Measurements from ENCODE around the gene FGF23. TPM values are rescaled to one million over a fixed set of nuclear protein-coding genes. Genes with fewer than 3 reads are reported as not detected.
"Not testable (repeated sequence)": the region's sequence is repeated elsewhere in the genome, so short reads cannot be mapped to it uniquely, and the experiment has no call there.

Gene FGF23
- total and polyA plus RNA-seq, 5 experiments from 2014 or later = not detected

DNA sequence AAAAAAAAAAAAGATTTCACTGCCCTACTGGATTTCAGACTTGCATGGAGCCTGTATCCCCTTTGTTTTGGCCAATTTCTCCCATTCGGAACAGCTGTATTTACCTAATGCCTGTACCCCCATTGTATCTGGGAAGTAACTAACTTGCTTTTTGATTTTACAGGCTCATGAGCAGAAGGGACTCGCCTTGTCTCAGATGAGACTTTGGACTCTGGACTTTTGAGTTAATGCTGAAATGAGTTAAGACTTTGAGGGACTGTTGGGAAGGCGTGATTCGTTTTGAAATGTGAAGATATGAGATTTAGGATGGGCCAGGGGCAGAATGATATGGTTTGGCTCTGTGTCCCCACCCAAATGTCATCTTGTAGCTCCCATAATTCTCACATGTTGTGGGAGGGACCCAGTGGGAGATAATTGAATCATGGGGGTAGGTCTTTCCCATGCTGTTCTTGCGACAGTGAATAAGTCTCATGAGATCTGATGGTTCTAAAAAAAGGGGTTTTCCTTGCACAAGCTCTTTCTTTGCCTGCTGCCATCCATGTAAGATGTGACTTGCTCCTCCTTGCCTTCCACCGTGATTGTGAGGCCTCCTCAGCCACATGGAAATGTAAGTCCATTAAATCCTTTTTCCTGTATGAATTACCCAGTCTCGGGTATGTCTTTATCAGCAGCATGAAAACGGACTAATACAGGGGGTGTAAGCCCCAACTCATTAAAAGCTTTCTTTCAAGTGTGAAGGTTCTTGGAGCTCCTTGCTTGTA lies 25.5 kb upstream of the FGF23 start:
- H3K4me3 Mint-ChIP-seq, DNase-seq, H3K27ac Mint-ChIP-seq, H3K36me3 Mint-ChIP-seq, H3K4me1 Mint-ChIP-seq, H3K9me3 Mint-ChIP-seq, POLR2A ChIA-PET, ATAC-seq: not testable (repeated sequence)
- H3K27me3 Mint-ChIP-seq = peaks cover 0 to 12% (median 3%) of the 10 kb centered on the region in 5 donors

DNA sequence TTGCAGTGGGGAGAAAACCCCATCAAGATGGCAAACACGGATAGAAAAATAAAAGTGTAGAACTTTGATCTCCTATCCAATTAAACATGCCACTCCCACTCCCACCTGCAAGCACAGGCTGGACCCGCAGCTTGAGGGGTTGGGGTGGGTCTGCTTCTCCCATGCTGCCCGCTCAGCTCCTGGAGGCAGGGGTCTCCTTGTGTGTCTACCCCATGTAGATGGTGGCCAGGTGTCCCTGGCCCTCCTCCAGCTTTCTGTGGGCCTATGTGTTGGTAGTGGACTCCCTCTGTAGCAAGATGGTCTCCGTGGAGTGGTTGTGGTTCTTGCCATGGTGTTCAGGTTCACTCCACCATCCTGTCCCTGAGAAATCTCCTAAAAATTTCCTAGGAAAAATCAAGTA lies 23.5 kb upstream of the FGF23 start:
- Mint-ChIP-seq H3K27ac (peak overlapping the region in 1 of 10 donors; percentile 43), H3K27me3 (peaks cover 0 to 12% (median 5%) of the 10 kb centered on the region in 5 donors), H3K9me3 (no peaks in the 10 kb centered on the region), H3K4me1 (no peaks in the 10 kb centered on the region), H3K4me3 (no peak overlapping the region), H3K36me3 (no peaks in the 10 kb centered on the region)
- POLR2A ChIA-PET = no interaction called here
- ATAC-seq = no peak
- no peak for DNase-seq

DNA sequence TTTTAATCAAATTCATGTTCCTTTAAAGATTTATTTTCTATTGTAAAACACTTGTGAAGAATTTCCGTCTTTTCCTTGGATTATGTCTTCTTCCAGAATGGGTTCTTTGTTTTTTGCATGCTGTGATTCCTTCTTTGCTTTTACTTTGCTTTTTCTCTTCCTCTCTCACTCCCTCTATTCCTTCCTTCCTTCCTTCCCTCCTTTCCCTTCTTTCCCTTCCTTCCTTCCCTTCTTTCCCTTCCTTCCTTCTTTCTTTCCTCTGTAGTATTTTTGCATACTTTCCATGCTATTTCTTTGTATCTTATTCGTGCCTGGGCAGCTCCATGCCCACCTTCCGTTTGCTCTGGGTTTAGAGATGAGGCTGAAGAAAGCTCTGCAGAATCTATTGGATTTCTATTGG lies 21.6 kb upstream of the FGF23 start:
- Mint-ChIP-seq H3K4me1 (no peaks in the 10 kb centered on the region), H3K36me3 (no peaks in the 10 kb centered on the region), H3K27ac (no peak overlapping the region), H3K4me3 (no peak overlapping the region), H3K9me3 (no peaks in the 10 kb centered on the region), H3K27me3 (peaks cover 3 to 13% (median 6%) of the 10 kb centered on the region in 5 donors)
- ATAC-seq = no peak
- POLR2A ChIA-PET = no interaction called here
- DNase-seq = no peak

DNA sequence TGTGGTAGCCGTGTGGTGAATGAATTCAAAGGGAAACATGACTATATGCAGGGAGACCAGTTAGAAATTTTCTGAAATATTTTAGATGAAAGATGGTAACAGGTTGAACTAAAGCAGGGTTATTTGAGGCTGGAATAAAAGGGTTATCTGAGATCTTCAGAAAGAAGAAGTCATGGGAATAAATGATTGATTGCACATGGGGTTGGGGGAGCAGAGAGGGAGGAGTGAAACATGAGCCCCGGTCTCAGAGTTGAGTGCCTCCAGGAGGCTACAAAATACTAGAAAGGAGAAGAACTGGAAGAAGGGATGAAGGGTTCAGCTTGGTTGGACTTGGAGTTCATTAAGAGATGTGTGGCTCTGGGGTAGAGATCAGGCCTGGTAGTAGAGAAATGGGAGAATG lies 16.3 kb upstream of the FGF23 start:
- DNase-seq (no peak), ATAC-seq (no peak)
- no peak overlapping the region for H3K4me3 Mint-ChIP-seq
- H3K4me1 Mint-ChIP-seq = peaks cover 4 to 14% (median 8%) of the 10 kb centered on the region in 4 donors
- peaks cover 16 to 29% (median 19%) of the 10 kb centered on the region in 5 donors for H3K27me3 Mint-ChIP-seq
- no peak overlapping the region for H3K27ac Mint-ChIP-seq
- POLR2A ChIA-PET = no interaction called here
- no peaks in the 10 kb centered on the region for H3K9me3 Mint-ChIP-seq
- H3K36me3 Mint-ChIP-seq = no peaks in the 10 kb centered on the region

- no peak overlapping the region for H3K27ac Mint-ChIP-seq
- H3K9me3 Mint-ChIP-seq = no peaks in the 10 kb centered on the region
- DNase-seq (no peak), ATAC-seq (no peak)
- H3K27me3 Mint-ChIP-seq = peaks cover 13 to 29% (median 18%) of the 10 kb centered on the region in 5 donors
- no peaks in the 10 kb centered on the region for H3K36me3 Mint-ChIP-seq
- POLR2A ChIA-PET = no interaction called here
- H3K4me1 Mint-ChIP-seq = peaks cover 4 to 14% (median 8%) of the 10 kb centered on the region in 4 donors
- no peak overlapping the region for H3K4me3 Mint-ChIP-seq
Observed at GRCh38 chr12:4393211-4393610, 13.7 kb upstream of the FGF23 start.

GRCh38 chr12:4392223-4392742 lies 12.8 kb upstream of the FGF23 start:
- H3K9me3 Mint-ChIP-seq = no peaks in the 10 kb centered on the region
- peaks cover 4 to 14% (median 8%) of the 10 kb centered on the region in 4 donors for H3K4me1 Mint-ChIP-seq
- peaks cover 13 to 29% (median 18%) of the 10 kb centered on the region in 5 donors for H3K27me3 Mint-ChIP-seq
- peak in 1 of 2 donors; percentile 20 for ATAC-seq
- POLR2A ChIA-PET = no interaction called here
- peak overlapping the region in 2 of 10 donors; percentile 35 to 61 for H3K27ac Mint-ChIP-seq
- DNase-seq = no peak
- H3K36me3 Mint-ChIP-seq = no peaks in the 10 kb centered on the region
- H3K4me3 Mint-ChIP-seq = peak overlapping the region in 1 of 10 donors; percentile 6

GRCh38 chr12:4388662-4389061 lies 9.2 kb upstream of the FGF23 start:
- POLR2A ChIA-PET = no interaction called here
- ATAC-seq = no peak
- H3K4me3 Mint-ChIP-seq = no peak overlapping the region
- peaks cover 0 to 8% (median 0%) of the 10 kb centered on the region in 5 donors for H3K27me3 Mint-ChIP-seq
- peaks cover 0 to 12% (median 8%) of the 10 kb centered on the region in 4 donors for H3K4me1 Mint-ChIP-seq
- H3K9me3 Mint-ChIP-seq = no peaks in the 10 kb centered on the region
- DNase-seq = no peak
- no peaks in the 10 kb centered on the region for H3K36me3 Mint-ChIP-seq
- no peak overlapping the region for H3K27ac Mint-ChIP-seq

GRCh38 chr12:4388032-4388431 lies 8.5 kb upstream of the FGF23 start:
- Mint-ChIP-seq H3K4me3 (no peak overlapping the region), H3K36me3 (no peaks in the 10 kb centered on the region), H3K27ac (no peak overlapping the region), H3K4me1 (peaks cover 0 to 10% (median 7%) of the 10 kb centered on the region in 4 donors), H3K27me3 (peaks cover 0 to 4% (median 0%) of the 10 kb centered on the region in 5 donors), H3K9me3 (no peaks in the 10 kb centered on the region)
- no peak for ATAC-seq
- DNase-seq = no peak
- POLR2A ChIA-PET = no interaction called here

DNA sequence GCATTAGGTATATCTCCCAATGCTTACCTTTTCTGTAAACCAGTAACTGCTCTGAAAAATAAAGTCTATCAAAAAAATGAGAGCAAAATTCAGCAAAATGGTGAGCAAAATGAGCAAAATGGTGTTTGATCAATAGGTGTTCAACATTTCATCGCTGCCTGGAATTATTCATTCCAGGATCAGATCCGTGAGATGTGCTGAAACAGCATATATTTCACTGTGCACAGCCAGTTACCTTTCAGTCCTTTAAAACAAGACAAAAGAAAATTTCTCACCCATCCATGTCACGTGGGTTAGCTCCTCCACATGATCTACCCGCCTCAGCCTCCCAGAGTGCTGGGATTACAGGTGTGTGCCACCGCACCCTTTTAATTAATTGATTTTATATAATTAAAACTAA lies 8.1 kb upstream of the FGF23 start:
- H3K27me3 Mint-ChIP-seq = peaks cover 0 to 4% (median under 1%) of the 10 kb centered on the region in 5 donors
- DNase-seq (no peak), ATAC-seq (no peak)
- POLR2A ChIA-PET = no interaction called here
- H3K4me1 Mint-ChIP-seq = peaks cover 0 to 5% (median 4%) of the 10 kb centered on the region in 4 donors
- H3K27ac Mint-ChIP-seq = no peak overlapping the region
- H3K36me3 Mint-ChIP-seq = no peaks in the 10 kb centered on the region
- no peaks in the 10 kb centered on the region for H3K9me3 Mint-ChIP-seq
- no peak overlapping the region for H3K4me3 Mint-ChIP-seq

DNA sequence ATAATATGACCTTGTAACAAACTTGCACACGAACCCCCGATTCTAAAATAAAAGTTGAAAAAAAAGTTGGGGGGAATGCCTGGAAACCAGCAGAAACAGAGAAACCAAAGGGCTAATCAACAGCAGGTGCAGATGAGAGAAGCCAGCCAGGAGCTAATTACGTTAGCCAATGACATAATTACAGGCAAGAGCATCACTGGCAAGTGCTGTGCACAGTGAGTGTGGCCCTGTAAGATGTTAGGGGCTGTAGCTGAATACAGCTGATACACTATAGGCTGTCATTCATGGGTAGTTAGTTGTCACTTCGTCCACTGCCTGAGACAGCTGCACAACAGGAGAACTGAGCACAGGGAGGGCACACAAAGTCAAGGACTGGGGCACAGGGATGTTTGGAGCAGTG lies 7.3 kb upstream of the FGF23 start:
- Mint-ChIP-seq H3K27ac (no peak overlapping the region), H3K9me3 (no peaks in the 10 kb centered on the region), H3K27me3 (peaks cover 0 to 11% (median 5%) of the 10 kb centered on the region in 5 donors), H3K4me1 (no peaks in the 10 kb centered on the region), H3K4me3 (no peak overlapping the region), H3K36me3 (no peaks in the 10 kb centered on the region)
- POLR2A ChIA-PET = no interaction called here
- DNase-seq = no peak
- no peak for ATAC-seq

DNA sequence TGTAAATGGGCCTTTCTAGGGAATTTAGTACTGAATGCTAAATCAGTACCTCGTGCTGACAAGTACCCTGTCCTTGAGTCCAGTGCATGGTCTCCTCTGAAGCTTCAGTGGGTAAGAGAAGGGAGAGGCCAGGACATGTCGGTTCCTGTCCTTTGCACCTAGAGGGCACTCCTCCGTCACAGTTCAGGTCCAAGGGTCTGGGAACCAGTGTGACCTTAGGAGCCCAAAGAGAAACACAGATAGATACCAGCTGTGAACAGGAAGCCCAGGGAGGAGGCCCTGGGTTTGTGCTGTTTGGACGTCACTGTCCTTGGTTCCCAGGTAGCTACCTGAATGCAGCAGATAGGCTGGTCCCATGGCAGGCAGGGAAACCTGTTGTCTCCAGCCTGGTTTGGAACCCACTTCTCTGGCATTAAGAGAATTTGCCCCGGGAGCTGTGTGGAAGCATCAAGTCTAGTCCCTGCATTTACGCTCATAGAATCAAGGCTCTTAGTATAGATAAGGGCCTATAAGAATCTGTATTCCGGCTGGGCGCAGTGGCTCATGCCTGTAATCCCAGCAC lies 3.9 kb upstream of the FGF23 start:
- Mint-ChIP-seq H3K9me3 (no peaks in the 10 kb centered on the region), H3K4me3 (no peak overlapping the region), H3K27ac (no peak overlapping the region), H3K36me3 (peaks cover 0 to 4% (median 0%) of the 10 kb centered on the region in 3 donors), H3K27me3 (peaks cover 2 to 27% (median 11%) of the 10 kb centered on the region in 5 donors), H3K4me1 (no peaks in the 10 kb centered on the region)
- POLR2A ChIA-PET = no interaction called here
- no peak for DNase-seq
- no peak for ATAC-seq

GRCh38 chr12:4380332-4380731 lies 820 bp upstream of the FGF23 start:
- no peak overlapping the region for H3K4me3 Mint-ChIP-seq

GRCh38 chr12:4378772-4379171 lies 740 bp downstream of the FGF23 start:
- POLR2A ChIA-PET = no interaction called here
- no peak for DNase-seq
- no peaks in the 10 kb centered on the region for H3K9me3 Mint-ChIP-seq
- no peak for ATAC-seq
- H3K27me3 Mint-ChIP-seq = peaks cover 2 to 38% (median 15%) of the 10 kb centered on the region in 5 donors
- no peaks in the 10 kb centered on the region for H3K4me1 Mint-ChIP-seq
- H3K36me3 Mint-ChIP-seq = peaks cover 0 to 4% (median 0%) of the 10 kb centered on the region in 3 donors
- H3K27ac Mint-ChIP-seq = no peak overlapping the region
- H3K4me3 Mint-ChIP-seq = no peak overlapping the region

More at GRCh38 chr12:4380332-4380731, 820 bp upstream of the FGF23 start:
- H3K9me3 Mint-ChIP-seq = no peaks in the 10 kb centered on the region
- peaks cover 0 to 4% (median 0%) of the 10 kb centered on the region in 3 donors for H3K36me3 Mint-ChIP-seq
- peaks cover 2 to 32% (median 11%) of the 10 kb centered on the region in 5 donors for H3K27me3 Mint-ChIP-seq
- DNase-seq (no peak), ATAC-seq (no peak)
- no peak overlapping the region for H3K27ac Mint-ChIP-seq
- POLR2A ChIA-PET = interaction anchor here (0.6 kb wide), 1 partner anchor 10 kb away, joined by 5 read pairs; no protein-coding TSS in a partner anchor
- H3K4me1 Mint-ChIP-seq = no peaks in the 10 kb centered on the region

Data from naive thymus-derived CD8-positive, alpha-beta T cell (primary cell).